HG03442 (cell line): ENCODE data around the gene CCL26.

ENCODE experiments used
- ATAC-seq: cut with Tn5 transposase; IDR thresholded peaks from one replicate; pipeline ENCODE4 v1.9.1; 2021; ENCODE audit warnings: mild to moderate bottlenecking, moderate library complexity; ENCODE audit not compliant: unreplicated experiment

CCL26 gene, protein sequence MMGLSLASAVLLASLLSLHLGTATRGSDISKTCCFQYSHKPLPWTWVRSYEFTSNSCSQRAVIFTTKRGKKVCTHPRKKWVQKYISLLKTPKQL

DNA sequence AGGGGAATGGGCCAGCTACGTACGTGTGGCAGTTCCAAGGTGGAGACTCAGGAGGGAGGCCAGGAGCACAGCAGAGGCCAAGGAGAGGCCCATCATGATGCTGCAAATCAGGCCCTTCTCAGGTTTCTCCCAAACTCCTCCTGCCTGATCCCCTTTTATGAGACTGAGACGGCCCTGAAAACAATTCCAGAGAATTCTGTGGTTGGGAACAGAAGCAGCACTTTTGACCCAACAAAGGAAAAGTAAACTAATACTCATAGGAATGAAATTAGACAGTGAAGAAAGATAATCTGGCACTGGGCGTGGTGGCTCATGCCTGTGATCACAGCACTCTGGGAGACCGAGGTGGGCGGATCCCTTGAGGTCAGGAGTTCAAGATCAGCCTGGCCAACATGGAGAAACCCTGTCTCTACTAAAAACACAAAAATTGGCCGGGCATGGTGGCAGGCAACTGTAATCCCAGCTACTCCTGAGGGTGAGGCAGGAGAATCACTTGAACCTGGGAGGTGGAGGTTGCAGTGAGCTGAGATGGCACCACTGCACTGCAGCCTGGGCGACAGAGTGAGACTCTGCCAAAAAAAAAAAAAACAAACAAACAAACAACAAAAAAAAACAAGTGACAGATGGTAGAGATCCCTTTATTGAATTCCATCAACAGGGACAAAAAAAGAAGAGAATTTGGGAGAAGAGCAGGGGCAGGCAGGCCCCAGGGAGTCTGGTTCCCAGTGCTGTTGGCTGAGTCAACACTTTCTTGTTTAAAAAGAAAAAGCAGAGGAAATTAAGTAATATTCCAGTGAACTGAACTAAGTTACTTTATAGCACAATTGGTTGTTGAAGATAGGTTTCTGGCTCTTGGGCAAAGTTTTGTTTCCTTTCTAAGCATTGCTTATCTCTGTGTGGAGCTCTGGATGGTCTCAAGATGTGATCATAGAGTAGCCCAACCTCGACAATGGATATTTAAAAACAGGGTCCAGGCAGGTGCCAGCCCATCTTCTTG, at the start of gene CCL26:
CCL26 (minus strand) TSS at position 131 of the 997 bp plus-strand sequence; CDS start at position 96, 35 bp downstream.
- no peak for ATAC-seq

DNA sequence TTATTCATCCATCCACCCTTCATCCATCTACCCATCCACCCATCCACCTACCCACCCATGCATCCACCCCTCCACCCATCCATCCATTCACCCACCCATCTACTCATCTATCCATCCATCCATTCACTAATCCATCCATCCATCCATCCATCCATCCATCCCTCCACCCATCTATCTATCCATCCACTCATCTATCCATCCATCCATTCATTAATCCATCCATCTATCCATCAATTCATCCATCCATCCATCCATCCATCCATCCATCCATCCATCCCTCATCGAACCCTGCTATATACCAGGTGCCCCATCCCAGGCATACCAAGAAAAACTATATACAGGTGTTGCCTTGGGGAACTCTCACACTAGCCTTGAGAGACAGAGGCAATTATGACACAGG, 48.7 kb upstream of the CCL26 start:
- ATAC-seq = no peak

DNA sequence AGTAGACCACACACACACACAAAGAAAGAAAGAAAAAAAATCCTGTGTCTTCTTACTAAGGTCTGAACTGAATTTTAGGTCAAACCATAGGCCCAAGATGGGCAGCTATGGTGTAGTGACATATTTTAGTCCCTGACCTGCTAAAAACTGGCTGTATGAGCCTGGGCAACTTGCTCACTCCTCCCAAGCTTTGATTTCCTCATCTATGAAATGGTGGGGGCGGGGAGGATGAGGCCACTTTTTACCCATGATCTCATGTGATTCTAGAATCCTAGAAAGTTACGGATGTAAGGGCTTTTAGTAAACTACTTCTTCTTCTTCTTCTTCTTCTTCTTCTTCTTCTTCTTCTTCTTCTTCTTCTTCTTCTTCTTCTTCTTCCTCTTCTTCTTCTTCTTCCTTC, 47.7 kb upstream of the CCL26 start:
- ATAC-seq = no peak

DNA sequence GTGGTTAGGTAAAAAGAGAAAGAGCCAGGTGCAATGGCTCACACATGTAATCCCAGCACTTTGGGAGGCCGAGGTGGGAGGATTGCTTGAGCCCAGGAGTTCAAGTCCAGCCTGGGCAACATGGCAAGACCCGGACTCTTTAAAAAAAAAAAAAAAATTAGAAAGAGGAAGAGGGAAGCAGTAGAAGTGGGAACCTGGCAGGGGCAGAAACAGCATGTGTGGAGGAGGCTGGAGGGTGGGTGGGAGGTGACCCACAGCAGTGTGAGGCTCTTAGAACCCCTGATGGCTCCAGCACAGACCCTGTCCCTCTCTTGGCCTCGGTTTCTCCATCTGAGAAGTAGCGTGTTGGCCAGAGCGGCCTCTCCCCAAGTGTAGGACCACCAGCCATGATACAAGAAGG, 46.5 kb upstream of the CCL26 start:
- no peak for ATAC-seq

DNA sequence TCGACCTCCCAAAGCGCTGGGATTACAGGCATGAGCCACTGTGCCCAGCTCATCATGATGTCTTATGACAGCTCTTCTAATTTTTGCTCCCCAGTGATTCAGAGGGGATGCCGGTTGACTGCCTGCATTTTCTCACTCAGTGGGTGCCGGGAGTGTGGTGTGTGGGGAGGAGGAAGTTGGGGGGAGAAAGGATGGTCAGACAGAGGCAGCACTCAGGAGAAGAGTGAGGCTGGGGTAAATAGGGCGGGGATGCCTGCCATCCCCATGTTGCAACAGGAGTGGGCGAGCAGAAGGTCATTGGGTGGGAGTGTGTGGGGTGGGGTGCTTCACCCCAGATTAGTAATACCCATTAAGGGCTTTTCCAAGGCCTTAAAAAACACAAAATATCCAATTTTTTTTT, 45.1 kb upstream of the CCL26 start:
- ATAC-seq = no peak

DNA sequence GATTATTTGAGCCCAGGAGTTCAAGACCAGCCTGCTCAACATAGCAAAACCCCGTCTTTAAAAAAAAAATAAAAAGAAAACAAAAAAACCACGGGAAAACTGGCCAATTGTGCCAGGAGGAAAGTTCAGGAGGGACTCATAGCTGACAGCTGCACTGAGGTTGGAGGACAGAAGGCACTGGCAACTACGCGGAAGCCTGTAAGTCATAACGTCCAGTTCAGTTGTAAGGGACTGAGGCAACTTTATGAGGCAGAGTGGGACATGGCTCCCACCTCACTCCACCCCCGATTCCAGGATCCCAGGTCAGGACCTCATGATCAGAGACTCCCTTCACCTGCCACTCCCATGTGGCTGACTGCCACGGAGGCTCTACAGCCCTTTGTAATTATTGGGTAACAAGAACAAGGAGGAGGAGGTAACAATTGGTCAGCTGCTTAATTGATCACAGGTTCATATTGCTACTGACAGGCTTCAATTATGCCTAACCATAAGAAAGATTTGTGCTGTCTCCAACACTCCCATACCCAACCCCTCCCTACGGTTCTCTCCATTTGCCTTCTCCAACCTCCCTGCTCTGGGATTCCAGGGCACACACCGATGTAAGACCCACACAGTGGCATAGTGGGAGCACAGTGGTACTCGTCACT, 43.5 kb upstream of the CCL26 start:
- ATAC-seq = no peak

DNA sequence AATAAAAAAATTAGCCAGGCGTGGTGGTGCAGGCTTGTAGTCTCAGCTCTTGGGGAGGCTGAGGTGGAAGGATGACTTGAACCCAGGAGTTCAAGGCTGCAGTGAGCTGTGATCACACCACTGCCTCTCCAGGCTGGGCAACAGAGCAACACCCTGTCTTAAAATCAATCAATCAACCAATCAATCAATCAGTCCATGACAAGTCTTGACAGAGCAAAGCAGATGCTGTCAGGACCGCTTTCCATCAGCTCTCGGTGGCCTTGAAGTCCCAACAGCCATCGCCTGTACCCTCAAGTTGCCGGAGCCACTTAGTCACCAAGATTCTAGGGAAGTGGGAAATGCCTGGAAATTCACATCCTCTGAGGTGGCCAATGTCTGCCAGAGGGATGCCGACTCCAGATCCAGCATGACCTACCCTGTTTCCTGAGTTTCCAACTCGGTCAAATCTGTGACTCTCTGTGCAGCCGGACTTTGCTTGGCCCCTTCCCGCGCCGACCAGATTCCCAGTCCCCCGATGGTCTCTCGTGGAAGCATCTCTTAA, 42.5 kb upstream of the CCL26 start:
- ATAC-seq = no peak

DNA sequence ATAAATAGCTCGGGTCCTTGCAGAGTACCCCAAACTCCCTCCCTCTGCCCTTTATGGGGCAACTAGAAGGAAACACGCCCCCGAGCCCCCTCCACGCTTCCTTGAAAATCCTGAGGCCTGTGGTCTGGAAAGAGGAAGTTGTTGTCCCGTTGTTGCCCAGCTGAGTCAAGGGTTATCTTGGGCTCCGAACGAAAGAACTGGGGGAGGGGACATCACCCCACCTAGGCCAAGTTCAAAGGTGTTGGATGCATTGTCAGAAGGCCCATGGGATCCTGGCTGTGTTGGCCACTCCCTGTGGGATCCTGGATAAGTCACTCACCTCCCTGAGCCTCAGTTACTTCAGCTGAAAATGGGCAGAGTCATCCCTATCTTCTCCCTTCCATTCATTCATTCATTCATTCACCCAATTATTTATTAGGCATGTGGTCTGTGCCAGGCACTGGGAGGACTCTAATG, 41.8 kb upstream of the CCL26 start, which contains the start of gene CCL24:
CCL24 (minus strand) TSS at position 26 of the 456 bp plus-strand sequence. CDS start 91 bp downstream, outside the sequence.
- no peak for ATAC-seq

DNA sequence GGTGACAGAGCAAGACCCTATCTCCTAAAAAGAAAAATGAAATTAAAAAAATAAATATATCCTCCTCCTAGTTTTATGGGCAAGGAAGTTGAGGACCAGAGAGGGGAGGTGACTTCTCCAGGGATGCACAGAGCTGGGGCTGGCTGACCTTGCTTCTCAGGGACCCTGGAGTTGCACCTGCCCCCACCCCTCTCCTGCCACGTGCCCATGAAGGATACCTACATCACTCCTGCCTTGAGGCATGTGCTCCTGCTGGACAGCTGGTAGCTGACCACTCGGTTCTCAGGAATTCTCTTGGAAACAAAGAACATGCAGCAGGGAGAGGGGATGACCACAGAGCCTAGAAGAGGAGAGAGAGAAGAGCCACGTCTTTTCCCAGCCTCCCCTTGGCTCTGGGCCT, 41.1 kb upstream of the CCL26 start:
- no peak for ATAC-seq

DNA sequence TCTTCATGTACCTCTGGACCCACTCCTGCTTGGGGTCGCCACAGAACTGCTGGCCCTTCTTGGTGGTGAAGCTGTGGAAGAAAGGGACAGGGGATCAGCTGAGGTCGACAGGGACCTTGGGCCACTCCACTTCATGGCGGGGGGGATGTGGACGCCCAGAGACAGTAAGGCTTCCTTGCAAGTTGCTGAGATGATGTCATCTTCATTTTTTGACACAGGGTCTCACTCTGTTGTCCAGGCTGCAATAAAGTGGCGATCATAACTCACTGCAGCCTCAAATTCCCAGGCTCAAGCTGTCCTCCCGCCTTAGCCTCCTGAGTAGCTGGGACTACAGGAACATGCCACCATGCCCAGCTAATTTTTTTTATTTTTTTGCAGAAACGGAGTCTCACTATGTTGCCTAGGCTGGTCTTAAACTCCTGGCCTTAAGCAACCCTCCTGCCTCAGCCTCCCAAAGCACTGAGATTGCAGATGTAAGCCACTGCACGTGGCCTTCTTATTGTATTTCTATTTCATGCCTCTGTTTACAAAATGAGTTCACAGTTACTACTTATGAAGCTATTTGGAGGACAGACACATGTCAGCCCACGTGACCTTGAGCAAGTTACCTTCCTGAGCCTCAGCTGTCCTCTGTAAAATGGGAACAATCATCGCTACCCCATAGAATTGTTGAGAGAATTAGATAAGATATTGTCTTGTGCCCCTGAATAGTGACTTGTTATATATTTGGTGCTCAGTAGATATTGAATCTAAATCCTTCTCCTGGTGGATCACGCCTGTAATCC, 40.1 kb upstream of the CCL26 start:
- no peak for ATAC-seq

DNA sequence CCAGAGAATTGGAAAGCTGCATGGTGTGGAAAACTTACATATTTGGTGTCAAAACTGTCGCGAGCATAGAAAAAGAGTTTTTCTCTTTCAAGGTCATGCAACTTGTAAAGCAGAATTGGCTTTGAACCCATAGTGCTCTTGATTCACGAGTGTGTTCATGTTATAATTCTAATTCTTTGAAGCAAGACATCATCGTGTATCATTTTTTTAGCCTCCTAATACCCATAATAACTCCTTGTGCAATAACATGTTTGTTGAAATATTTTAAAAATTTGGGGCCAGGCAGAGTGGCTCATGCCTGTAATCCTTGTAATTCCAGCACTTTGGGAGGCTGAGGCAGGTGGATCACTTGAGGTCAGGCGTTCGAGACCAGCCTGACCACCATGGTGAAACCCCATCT, 37.4 kb upstream of the CCL26 start:
- no peak for ATAC-seq

DNA sequence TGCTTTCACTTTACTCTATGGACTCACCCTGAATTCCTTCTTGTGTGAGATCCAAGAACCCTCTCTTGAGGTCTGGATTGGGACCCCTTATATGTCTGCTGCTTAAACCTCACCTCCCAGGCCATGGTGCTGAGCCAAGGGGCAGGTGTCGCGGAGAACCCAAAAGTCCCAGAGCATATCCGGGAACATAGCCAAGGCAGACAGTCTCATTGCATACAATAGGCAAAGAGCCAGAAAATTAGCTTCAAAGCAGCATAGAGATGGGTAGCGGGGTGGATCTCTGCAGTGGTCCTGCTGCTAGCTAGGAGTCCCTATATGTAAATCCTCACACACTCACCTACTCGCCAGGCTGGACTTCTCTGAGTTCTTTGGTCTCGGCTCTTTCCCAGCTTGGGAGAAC, 36.1 kb upstream of the CCL26 start:
- ATAC-seq = no peak

DNA sequence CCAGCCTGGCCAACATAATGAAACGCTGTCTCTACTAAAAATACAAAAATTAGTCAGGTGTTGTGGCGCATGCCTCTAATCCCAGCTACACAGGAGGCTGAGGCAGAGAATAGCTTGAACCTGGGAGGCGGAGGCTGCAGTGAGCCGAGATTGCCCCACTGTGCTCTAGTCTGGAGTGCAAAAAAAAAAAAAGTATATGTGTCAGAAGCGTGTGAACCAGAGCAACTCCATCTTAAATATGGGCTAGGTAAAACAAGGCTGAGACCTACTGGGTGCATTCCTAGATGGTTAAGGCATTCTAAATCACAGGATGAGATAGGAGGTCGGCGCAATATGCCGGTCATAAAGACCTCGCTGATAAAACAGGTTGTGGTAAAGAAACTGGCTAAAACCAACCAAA, 35.4 kb upstream of the CCL26 start:
- no peak for ATAC-seq

DNA sequence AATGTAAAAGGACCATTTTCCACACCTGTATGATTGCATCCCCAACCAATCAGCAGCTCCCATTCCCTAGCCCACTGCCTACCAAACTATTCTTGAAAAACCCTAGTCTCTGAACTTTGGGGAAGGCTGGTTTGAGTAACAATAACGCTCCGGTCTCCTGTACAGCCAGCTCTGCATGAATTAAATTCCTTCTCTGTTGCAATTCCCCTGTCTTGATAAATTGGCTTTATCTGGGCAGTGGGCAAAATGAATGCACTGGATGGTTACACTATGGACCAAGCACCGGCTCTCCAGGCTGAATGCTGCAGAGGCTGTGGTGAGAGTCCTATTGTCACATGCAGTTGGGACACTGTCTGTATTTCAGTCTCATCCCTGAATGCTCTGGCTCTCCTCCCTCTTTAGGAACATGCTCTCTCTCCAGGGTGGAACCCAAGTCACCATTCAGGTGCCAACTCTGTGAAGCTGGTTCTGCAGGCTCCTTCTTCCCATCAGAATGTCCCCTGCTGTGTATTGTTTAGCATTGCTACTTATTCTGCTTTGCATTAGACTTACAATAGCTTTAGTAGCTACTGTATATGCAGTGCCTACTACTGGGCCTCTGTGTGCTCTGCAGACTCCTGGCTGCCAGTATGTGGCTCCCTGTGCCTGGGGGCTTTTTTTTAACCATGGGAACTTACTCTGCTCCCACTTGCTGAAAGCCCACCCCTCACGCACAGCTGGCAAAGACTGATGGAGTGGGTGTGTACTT, 34.7 kb upstream of the CCL26 start:
- ATAC-seq = no peak

DNA sequence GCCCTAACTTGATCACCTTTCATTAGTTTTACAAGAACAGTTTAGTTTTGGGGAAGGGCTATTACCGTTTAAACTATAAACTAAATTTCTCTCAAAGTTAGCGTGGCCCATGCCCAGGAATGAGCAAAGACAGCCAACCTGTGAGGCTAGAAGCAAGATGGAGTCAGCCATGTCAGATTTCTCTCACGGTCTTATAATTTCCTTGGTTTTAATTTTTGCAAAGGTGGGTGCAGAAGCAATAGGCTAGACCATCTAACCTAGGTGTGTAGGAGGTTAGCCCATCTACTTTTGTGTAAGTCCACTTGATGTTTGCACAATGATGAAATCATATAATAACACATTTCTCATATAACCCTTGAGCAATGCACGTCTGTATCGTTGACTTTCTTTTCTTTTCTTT, 32.7 kb upstream of the CCL26 start:
- no peak for ATAC-seq

DNA sequence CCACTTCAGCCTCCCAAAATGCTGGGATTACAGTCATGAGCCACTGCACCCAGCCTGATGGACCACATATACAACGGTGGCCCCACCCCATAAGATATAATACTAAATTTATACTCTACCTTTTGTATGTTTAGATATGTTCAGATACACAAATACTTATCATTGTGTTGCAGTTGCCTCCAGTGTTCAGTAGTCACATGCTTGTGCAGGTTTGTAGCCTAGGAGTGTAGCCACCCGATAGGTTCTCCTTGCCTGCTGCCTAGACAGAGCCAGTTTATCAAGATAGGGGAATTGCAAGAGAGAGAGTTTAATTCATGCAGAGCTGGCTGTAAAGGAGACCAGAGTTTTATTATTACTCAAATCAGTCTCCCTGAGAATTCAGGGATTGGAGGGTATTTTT, 32.0 kb upstream of the CCL26 start:
- ATAC-seq = no peak

DNA sequence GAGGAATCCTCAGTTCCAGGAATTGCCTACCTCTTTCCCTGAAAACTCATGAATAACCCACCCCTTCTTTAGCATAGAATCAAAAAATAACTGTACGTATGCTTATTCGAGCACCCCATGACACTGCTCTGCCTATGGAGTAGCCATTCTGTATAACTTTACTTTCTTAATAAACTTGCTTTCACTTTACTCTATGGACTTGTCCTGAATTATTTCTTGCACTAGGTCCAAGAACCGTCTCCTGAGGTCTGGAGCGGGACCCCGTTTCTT, 30.5 kb upstream of the CCL26 start:
- no peak for ATAC-seq

DNA sequence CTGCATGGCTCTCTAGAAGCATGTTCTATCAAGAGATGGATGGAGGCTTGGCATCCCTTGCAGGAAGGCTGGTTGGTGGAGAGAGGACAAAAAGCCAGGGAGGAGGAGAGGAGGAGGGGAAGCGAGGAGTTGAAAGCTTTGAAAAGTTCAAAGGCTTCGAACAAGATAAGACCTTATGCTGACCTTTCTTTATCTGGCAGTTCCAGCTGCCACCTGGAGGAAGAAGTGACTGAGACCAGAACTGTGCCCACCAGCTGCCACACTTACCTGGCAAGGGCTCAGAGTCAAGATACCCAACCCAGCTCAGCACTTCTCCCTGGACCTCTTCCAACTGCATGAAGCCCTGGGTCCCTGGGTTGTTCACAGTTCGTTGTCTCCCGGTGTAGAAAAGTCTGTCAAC, 26.8 kb upstream of the CCL26 start:
- ATAC-seq = no peak

DNA sequence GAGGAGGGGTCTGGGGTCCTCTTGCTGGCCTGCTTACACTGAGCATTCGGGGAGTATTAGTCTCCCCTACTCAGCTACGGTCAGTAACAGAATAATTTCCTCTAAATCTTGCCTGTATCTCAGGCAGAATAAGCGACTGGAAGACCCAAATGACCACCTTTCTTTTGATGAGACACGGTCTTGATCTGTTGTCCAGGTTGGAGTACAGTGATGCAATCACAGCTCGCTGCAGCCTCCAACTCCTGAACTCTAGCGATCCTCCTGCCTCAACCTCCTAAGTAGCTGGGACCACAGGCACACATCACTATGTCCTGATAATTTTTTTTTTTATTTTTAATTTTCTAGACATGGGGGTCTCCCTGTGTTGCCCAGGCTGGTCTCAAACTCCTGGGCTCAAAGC, 24.4 kb upstream of the CCL26 start:
- no peak for ATAC-seq

DNA sequence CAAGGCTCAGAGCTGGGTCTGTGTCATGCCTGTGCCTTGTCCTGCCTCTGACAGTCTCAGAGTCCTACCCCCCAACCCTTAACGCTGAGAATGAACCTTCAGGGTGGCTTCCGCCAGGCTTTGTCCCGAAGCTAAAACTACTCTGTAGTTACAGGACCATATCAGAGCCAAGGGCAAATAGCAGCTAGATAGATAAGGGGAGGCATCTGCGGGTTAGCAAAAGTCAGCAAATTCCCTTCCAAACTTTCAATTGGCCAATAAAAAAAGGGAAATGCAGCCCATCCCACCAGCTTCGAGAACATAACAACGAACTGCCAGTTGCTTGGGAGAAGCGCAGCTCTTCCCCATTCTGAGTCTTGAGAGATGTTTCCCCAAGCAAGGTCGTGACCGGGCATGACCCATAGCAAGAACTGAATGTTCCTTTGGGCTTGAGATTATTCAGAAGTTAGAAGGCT, 23.8 kb upstream of the CCL26 start:
- ATAC-seq = no peak
